Endometrial microvascular endothelial cells (primary cell): Measurements from ENCODE around the gene GRM8. TPM values are rescaled to one million over a fixed set of nuclear protein-coding genes. Genes with fewer than 3 reads are reported as not detected.
"Not testable (repeated sequence)": the region's sequence is repeated elsewhere in the genome, so short reads cannot be mapped to it uniquely, and the experiment has no call there.

Source experiments
- in situ Hi-C: cut with HindIII; loops from 2 replicates; pipeline ENCODE4 v1.10.0; 2017; ENCODE audit warnings: low sequenced_read_pairs, low pct_unique_long_range_greater_than_20kb; ENCODE audit errors: inconsistent ontology term
- total RNA-seq: library from RNA; depleted of rRNA; stranded (reverse); fragments of >200 nt; gene quantifications from one replicate; pipeline ENCODE4 v1.2.3, GENCODE V29; 2015; ENCODE audit errors: inconsistent ontology term

Gene GRM8
- total RNA-seq, 1 donor from 2014 or later, result not detected

- in situ Hi-C loops, result no loop called here
These were observed 537.7 kb downstream of the GRM8 start for GRCh38 chr7:126715076-126715475.

- in situ Hi-C loops, result no loop called here
These were observed 550.3 kb downstream of the GRM8 start for GRCh38 chr7:126702242-126703016.

- in situ Hi-C loops, result no loop called here
These were observed 551.7 kb downstream of the GRM8 start for GRCh38 chr7:126700807-126701604.

- in situ Hi-C loops, result no loop called here
These were observed 553.0 kb downstream of the GRM8 start for GRCh38 chr7:126699707-126700106.

- in situ Hi-C loops, result no loop called here
These were observed 553.8 kb downstream of the GRM8 start for GRCh38 chr7:126698909-126699308.

- in situ Hi-C loops, result no loop called here
These were observed 554.3 kb downstream of the GRM8 start for GRCh38 chr7:126698446-126698845.

- in situ Hi-C loops, result no loop called here
These were observed 556.3 kb downstream of the GRM8 start for GRCh38 chr7:126696256-126697038.

- in situ Hi-C loops, result no loop called here
These were observed 561.6 kb downstream of the GRM8 start for GRCh38 chr7:126690848-126691751.

- in situ Hi-C loops, result no loop called here
These were observed 562.6 kb downstream of the GRM8 start for GRCh38 chr7:126690104-126690503.

GRCh38 chr7:126689037-126689436, 563.7 kb downstream of the GRM8 start:
- in situ Hi-C loops, result no loop called here

GRCh38 chr7:126686474-126686873, 566.3 kb downstream of the GRM8 start:
- in situ Hi-C loops, result no loop called here

GRCh38 chr7:126685596-126685995, 567.1 kb downstream of the GRM8 start:
- in situ Hi-C loops, result no loop called here

- in situ Hi-C loops, result no loop called here
These were observed 567.6 kb downstream of the GRM8 start for GRCh38 chr7:126685018-126685573.

GRCh38 chr7:126682176-126682575, 570.6 kb downstream of the GRM8 start:
- in situ Hi-C loops, result no loop called here

GRCh38 chr7:126668762-126669161, 584.0 kb downstream of the GRM8 start:
- in situ Hi-C loops, result not testable (repeated sequence)

GRCh38 chr7:126668367-126668752, 584.4 kb downstream of the GRM8 start:
- in situ Hi-C loops, result no loop called here

GRCh38 chr7:126667742-126668366, 584.9 kb downstream of the GRM8 start:
- in situ Hi-C loops, result no loop called here

GRCh38 chr7:126662856-126663255, 589.9 kb downstream of the GRM8 start:
- in situ Hi-C loops, result no loop called here
